PFSK-1 (cell line): ENCODE data around the gene NRAS.

ENCODE experiments used
- FOXP2 ChIP-seq: optimal IDR thresholded peaks from 2 replicates; pipeline ENCODE3; 2011; ENCODE audit warnings: borderline replicate concordance, control low read depth, inconsistent platforms; ENCODE audit not compliant: insufficient read depth; ENCODE audit errors: extremely low read length, extremely low read depth
- POLR2AphosphoS5 ChIP-seq: IDR thresholded peaks from 2 replicates; pipeline ENCODE4 v1.6.1; 2012; ENCODE audit warnings: low read depth, mild to moderate bottlenecking, control low read depth, low read length, moderate library complexity
- SIN3A ChIP-seq: IDR thresholded peaks from 2 replicates; pipeline ENCODE4 v1.6.1; 2012; ENCODE audit warnings: mild to moderate bottlenecking, low read length, moderate library complexity, borderline replicate concordance; ENCODE audit not compliant: insufficient read depth
- TAF1 ChIP-seq: IDR thresholded peaks from 2 replicates; pipeline ENCODE4 v1.6.1; 2012; ENCODE audit warnings: low read length, control low read depth, borderline replicate concordance; ENCODE audit not compliant: insufficient read depth
- TF ChIP-seq, protein P1 (sequence below), 2 experiments: IDR thresholded peaks; 2 replicates each; pipeline versions ENCODE4 v1.6.1 to v1.8.0; 2011 to 2012; ENCODE audit warnings: low read depth in 2 of 2, low read length in 2 of 2, control low read depth in 1 of 2, inconsistent platforms in 1 of 2, mild to moderate bottlenecking in 1 of 2, moderate library complexity in 1 of 2; ENCODE audit not compliant: insufficient read depth in 1 of 2

The NRAS gene

DNA sequence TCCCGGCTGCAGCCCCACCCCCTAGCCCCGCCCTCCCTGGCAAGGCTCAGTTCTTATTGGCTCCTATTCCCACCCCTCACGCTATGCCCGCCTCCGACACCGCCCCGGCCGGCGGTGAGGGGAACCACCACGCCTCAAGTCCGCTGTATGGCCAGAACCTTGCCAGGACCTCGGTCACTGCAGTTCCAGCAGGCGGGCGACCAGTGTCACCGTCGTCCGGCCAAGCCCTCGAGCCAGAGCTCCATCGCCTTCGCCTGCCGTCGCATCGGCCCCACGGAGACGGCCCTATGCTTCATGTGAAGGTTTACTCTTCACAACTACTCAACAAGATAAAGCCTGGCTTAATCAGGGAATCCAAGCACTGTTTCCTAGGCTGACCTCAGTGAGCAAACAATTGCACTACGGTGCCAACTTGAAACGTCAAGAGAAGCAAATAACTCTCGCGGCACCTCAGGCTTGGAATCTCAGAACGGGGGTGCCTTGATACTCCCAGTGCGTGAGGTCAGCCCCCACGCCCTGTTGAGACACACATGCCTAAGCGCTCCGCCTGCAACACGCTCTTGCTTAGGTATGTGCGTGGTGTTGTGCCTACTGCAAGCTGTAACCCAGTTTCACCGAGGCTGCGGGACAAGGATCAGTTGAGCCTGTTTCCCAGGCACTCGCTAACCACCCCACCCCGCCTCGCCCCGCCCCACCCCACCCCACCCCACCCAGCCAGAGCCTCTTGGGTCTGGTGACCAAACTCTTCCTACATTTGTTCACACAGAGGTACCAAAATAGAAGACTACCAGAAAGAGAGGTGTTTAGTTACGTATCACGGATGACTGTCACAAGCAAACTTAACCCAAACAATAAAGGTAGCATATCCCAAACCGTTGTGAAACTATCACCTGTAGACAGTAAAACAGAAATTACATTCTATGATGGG, 46.2 kb downstream of the NRAS start:
- TF ChIP-seq POLR2AphosphoS5, result no peak
- TF ChIP-seq SIN3A, result no peak
- TF ChIP-seq FOXP2, result no peak
- TF ChIP-seq, protein P1, sequence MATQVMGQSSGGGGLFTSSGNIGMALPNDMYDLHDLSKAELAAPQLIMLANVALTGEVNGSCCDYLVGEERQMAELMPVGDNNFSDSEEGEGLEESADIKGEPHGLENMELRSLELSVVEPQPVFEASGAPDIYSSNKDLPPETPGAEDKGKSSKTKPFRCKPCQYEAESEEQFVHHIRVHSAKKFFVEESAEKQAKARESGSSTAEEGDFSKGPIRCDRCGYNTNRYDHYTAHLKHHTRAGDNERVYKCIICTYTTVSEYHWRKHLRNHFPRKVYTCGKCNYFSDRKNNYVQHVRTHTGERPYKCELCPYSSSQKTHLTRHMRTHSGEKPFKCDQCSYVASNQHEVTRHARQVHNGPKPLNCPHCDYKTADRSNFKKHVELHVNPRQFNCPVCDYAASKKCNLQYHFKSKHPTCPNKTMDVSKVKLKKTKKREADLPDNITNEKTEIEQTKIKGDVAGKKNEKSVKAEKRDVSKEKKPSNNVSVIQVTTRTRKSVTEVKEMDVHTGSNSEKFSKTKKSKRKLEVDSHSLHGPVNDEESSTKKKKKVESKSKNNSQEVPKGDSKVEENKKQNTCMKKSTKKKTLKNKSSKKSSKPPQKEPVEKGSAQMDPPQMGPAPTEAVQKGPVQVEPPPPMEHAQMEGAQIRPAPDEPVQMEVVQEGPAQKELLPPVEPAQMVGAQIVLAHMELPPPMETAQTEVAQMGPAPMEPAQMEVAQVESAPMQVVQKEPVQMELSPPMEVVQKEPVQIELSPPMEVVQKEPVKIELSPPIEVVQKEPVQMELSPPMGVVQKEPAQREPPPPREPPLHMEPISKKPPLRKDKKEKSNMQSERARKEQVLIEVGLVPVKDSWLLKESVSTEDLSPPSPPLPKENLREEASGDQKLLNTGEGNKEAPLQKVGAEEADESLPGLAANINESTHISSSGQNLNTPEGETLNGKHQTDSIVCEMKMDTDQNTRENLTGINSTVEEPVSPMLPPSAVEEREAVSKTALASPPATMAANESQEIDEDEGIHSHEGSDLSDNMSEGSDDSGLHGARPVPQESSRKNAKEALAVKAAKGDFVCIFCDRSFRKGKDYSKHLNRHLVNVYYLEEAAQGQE (IDR thresholded peaks at IDR 0.05; ENCODE audit: insufficient read depth in 1 of 2, low read depth in 2 of 2, low read length in 2 of 2), result no peak
- no peak for TF ChIP-seq TAF1

- TF ChIP-seq SIN3A (no peak), FOXP2 (no peak), POLR2AphosphoS5 (no peak), TAF1 (no peak)
- TF ChIP-seq, protein P1 (IDR thresholded peaks at IDR 0.05; ENCODE audit: insufficient read depth in 1 of 2, low read depth in 2 of 2, low read length in 2 of 2), result no peak
Observed at GRCh38 chr1:114669562-114670082, 46.9 kb downstream of the NRAS start, which contains the start of gene DENND2C. Gene DENND2C (minus strand): TSS chr1:114670049. CDS start chr1:114625984, 44,065 bp downstream.

- TF ChIP-seq, protein P1 (IDR thresholded peaks at IDR 0.05; ENCODE audit: insufficient read depth in 1 of 2, low read depth in 2 of 2, low read length in 2 of 2), result no peak
- no peak for TF ChIP-seq POLR2AphosphoS5
- no peak for TF ChIP-seq FOXP2
- no peak for TF ChIP-seq TAF1
- no peak for TF ChIP-seq SIN3A
Observed at GRCh38 chr1:114668784-114669561, 47.6 kb downstream of the NRAS start.

DNA sequence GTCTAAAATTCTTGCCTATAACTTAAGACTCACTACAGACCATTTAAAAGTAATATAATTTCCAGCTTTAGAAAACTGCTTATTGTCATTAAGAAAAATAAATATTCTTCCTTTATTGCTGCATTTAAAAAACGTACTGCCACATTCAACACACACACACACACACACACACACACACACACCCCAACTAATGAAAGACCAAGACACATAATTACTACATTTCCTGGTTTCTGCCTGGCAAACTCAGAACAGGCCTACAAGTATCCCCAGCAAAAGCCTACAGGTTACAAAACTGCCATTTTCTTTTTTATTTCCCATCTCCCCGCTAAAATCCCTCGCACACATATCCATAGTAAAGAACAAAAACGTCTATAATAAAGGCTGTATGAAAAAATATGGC, 48.2 kb downstream of the NRAS start:
- no peak for TF ChIP-seq POLR2AphosphoS5
- TF ChIP-seq FOXP2, result no peak
- TF ChIP-seq, protein P1 (IDR thresholded peaks at IDR 0.05; ENCODE audit: insufficient read depth in 1 of 2, low read depth in 2 of 2, low read length in 2 of 2), result no peak
- no peak for TF ChIP-seq TAF1
- TF ChIP-seq SIN3A, result no peak
